ENCODE measurements around the gene GHSR.

GHSR gene

DNA sequence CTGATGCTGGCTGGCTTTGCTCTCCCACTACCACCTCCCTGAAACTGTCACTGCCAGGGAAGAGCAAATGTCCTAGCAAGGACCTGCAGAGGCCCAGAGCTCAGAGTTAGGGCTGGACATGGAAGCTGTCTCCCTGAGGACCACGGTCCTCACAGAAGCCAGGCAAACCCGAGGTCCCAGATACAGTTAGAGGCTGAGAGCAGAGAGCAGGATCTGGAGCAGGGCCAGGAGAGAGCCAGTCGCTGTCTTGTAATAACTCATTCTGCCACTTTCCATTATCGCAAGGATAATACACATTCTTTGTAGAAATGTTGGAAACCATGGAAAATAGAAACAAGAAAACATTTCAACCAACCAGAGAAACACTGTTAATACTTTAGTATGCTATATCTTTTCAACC, 10.1 kb downstream of the GHSR start:
- TF ChIP-seq, protein P1, sequence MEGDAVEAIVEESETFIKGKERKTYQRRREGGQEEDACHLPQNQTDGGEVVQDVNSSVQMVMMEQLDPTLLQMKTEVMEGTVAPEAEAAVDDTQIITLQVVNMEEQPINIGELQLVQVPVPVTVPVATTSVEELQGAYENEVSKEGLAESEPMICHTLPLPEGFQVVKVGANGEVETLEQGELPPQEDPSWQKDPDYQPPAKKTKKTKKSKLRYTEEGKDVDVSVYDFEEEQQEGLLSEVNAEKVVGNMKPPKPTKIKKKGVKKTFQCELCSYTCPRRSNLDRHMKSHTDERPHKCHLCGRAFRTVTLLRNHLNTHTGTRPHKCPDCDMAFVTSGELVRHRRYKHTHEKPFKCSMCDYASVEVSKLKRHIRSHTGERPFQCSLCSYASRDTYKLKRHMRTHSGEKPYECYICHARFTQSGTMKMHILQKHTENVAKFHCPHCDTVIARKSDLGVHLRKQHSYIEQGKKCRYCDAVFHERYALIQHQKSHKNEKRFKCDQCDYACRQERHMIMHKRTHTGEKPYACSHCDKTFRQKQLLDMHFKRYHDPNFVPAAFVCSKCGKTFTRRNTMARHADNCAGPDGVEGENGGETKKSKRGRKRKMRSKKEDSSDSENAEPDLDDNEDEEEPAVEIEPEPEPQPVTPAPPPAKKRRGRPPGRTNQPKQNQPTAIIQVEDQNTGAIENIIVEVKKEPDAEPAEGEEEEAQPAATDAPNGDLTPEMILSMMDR (IDR thresholded peaks at IDR 0.05) = no peak
- no peak for TF ChIP-seq ZFX (IDR thresholded peaks at IDR 0.05; ENCODE audit: borderline replicate concordance)
- no peak overlapping the region for H3K27ac ChIP-seq

DNA sequence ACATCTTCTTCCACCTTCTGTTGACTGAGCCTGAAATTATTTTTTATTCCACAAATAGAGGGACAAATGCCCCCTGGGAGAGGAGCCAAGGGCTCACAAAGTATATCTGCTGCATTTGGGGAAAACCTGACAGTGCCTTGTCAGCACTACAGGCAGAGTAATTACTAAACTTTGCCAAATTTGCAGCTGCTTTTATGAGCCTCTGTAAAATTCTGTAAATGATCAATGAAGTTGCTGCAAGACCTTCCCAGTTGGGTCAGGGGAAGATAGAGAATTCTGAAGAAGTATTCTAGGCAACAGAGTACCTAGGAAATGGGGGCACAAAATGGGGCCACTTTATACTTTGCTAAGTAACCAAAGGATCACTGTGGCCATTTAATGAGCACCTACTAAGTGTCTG, 10.5 kb downstream of the GHSR start:
- no peak overlapping the region for H3K27ac ChIP-seq
- TF ChIP-seq ZFX (IDR thresholded peaks at IDR 0.05; ENCODE audit: borderline replicate concordance) = no peak
- TF ChIP-seq, protein P1 (IDR thresholded peaks at IDR 0.05) = no peak

DNA sequence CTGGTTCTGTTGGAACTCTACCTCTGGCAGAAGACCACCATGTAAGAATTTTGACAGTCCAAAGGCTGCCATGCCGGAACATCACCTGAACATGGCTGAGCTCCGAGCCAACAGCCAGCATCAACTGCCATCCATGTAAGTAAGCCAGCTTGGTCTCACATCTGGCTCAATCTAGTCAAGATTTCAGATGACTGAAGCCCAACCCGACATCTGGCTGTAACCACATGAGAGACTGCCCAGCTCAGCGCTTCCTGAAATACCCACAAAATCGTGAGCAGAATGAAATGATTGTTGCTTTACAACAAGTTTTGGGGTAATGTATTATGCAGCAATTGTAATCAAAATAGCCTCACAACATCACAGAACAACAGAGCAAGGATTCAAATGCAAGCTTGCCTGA, 32.9 kb downstream of the GHSR start:
- no peak overlapping the region for H3K27ac ChIP-seq
- no peak for TF ChIP-seq ZFX (IDR thresholded peaks at IDR 0.05; ENCODE audit: borderline replicate concordance)
- TF ChIP-seq, protein P1 (IDR thresholded peaks at IDR 0.05) = no peak

DNA sequence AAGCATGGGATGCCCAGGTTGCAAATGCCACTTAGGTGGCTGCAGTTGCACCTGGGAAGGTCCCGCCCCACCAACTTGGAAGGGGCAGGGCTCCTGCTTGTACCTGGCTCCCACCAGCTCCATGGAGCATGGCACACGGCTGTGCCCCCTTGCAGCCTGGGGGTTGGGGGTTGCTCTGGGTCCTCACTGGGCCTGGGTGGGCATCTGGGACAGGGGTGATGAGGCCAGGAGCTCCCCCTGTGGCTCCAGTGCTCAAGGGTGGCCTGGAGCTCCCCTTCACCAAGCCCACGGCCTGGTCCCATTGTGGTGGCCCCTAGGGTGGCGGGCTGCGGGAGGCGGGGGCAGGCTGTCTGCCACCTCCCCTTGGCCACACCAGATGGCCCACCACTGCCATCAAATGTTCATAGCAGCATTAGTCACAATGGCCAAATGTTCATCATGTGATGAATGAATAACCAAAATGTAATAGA, 36.7 kb downstream of the GHSR start:
- TF ChIP-seq ZFX (IDR thresholded peaks at IDR 0.05; ENCODE audit: borderline replicate concordance) = no peak
- TF ChIP-seq, protein P1 (IDR thresholded peaks at IDR 0.05) = no peak
- H3K27ac ChIP-seq = no peak overlapping the region

DNA sequence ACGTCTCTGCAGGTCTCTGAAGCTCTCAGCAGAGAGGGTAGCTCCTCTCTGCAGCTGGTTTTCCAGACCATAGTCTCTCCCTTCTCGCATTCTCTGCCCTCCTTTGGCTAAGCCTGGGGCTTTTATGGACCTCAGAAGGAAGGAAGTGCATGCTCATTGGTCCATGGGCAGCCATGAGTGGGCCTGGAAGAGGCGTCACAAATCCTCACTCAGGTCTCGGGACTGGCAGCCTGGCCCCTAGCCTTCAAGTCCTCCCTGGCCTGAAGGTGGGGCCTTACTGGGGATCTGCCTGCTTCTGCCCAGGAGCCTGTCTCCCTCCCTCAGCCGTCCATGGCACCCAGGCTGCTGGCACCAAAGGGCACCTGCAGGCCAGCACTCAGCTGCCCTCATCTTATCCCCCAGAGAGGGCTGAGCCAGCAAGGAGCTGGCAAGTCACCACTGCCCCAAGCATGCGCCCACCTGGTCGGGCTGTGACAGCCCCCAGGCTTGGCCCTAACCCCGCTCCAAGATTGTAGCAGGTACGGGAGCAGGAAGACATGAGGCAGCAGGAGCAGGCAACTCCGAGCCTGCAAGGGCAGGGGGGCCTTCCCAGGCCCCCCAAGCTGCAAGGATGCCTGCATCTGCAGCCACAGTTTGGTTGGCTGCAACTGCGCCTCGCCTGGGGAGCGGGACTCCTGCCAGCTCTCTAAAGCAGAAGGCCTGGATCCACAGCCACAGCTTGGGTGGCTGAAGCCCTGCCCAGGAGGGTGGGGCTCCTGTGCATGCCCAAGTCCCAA, 37.4 kb downstream of the GHSR start:
- TF ChIP-seq, protein P1 (IDR thresholded peaks at IDR 0.05) = no peak
- no peak for TF ChIP-seq ZFX (IDR thresholded peaks at IDR 0.05; ENCODE audit: borderline replicate concordance)
- H3K27ac ChIP-seq = no peak overlapping the region

DNA sequence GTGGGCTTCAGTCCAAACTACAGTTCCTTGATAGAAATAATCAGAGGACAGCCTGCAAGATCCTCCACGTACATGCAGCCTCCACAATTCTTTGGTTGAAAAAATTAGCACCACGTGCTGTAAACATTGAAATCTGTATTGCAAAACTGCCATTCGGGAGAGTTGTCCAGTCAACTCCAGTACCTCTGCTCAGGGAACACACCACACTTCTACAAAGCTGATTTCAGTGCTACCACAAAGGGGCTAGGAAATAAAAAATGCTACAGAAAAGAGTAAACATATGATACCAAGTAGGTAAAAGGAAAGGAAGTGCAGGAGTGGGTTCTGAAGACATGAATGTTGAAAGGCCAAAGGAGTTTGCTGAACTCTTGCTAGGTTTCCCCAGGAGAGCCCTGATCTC, 40.4 kb downstream of the GHSR start:
- TF ChIP-seq, protein P1 (IDR thresholded peaks at IDR 0.05) = no peak
- no peak overlapping the region for H3K27ac ChIP-seq

DNA sequence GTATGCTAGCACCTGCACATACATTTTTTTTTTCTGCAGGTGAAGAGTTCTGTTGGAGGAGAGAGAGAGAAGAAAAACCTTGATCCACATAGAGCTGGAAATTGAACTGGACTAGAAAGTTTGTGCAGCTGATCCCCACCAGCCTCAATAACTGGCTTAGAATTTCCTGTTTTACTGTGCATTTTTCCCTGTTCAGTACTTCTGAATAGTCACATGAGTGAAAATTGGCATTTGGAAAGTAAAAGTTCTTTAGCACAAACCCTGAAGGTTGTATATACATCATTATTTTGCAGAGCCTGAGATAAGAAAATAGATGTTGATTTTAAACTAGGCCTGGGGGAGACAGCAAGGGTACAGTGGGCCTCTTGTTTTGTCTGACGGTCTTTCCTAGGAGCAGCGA, 42.3 kb downstream of the GHSR start:
- TF ChIP-seq, protein P1 (IDR thresholded peaks at IDR 0.05) = no peak
- no peak for TF ChIP-seq ZFX (IDR thresholded peaks at IDR 0.05; ENCODE audit: borderline replicate concordance)
- H3K27ac ChIP-seq = no peak overlapping the region
